Raji (cell line): ENCODE measurements around the gene AMER2.

Experiments
- POLR2A ChIP-seq: IDR thresholded peaks from 2 replicates; pipeline ENCODE4 v1.6.1; 2011; ENCODE audit warnings: low read depth, low read length, control low read depth; ENCODE audit not compliant: insufficient read depth

AMER2 gene

GRCh38 chr13:25171517-25172302 lies at the start of gene AMER2:
TSS of gene AMER2 (minus strand) at chr13:25172288. CDS start at chr13:25171619, 669 bp downstream.
- TF ChIP-seq POLR2A, result no peak

DNA sequence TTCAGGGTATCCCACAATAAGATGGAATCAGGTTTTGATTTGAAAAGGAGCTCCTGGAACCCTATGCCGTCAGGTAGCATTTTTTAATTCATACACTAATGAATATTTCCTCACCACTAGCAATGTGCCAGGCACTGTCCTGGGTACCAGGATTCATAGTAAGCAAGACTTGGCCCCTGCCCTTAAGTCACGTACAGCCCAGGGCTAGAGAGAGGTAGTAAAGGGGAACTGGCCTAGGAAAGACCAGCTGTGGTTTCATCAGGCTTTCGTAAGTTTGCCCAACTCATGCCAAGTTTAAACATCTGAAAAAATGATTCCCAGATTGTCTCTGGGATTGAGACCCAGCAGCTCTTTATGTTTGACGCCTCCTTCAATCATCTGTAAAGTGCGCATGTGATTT lies 45.9 kb upstream of the AMER2 start:
- no peak for TF ChIP-seq POLR2A

- no peak for TF ChIP-seq POLR2A
Measured at GRCh38 chr13:25217023-25217885, 45.2 kb upstream of the AMER2 start.

DNA sequence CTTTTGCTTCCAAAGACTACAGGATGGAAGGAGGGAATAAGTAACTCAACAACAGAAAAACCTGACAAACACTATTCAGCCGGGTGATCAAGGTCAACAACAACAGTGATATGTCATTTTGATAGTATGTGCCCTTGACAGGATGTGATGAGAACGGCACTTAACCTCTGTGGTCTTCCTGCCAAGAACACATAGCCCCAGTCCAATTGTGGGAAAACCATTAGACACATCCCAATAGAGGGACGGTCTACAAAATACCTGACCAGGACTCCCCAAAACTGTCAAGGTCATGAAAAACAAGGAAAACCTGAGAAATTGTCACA lies 43.1 kb upstream of the AMER2 start:
- TF ChIP-seq POLR2A, result no peak

- TF ChIP-seq POLR2A, result no peak
Measured at GRCh38 chr13:25214491-25215252, 42.6 kb upstream of the AMER2 start.

DNA sequence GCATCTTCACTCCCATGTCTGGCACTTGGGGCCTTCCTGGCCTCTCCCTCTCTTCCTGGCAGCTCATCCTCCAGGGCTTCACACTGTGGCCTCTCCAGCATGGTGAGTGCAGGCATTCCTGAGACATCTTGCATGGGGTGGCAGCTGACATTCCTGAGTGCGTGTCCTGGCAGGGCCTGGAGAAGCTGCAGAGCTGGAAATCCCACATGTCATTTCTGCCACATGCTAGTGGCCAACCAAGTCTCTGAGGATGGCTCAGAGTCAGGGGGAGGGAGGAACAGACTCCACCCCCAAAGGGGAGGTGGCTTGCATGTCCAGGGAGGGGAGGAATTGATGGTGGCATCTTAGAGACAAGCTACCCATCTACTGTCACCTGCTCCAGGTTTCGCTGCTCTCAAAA lies 41.6 kb upstream of the AMER2 start:
- TF ChIP-seq POLR2A, result no peak

DNA sequence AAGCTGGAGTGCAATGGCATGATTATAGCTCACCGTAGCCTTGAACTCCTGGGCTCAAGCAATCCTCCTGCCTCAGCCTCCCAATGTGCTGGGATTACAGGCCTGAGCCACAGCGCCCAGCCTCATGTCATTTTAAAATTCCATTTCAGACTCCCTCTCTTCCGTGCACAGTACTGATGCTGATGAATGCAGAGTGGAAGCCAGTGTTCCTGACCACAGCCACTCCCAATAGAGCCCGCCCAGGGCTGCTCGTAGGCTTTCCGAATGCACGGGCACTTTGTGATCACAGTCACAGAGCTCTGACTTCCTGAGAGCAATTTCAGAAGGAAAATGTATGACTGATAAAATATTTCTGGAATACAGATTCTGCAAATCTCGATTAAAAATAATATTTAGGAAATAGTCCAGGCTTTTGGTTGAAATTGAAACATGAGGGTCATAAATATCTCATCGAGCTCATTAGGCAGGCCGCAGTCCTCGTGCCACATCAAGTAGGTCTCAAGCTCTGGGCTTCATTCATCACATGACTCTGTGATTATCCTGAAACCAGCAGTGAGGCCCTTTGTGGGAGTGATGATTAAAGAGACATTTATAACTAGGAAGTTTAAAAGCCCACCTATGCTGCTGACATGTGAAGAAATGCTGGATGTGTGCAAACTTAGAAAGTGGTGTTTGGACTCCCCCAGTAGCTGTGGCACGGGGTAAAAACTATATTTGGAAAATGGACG lies 38.9 kb upstream of the AMER2 start:
- TF ChIP-seq POLR2A, result no peak

- no peak for TF ChIP-seq POLR2A
Measured at GRCh38 chr13:25207291-25207810, 35.3 kb upstream of the AMER2 start.

- TF ChIP-seq POLR2A, result no peak
Measured at GRCh38 chr13:25204863-25205262, 32.8 kb upstream of the AMER2 start.

DNA sequence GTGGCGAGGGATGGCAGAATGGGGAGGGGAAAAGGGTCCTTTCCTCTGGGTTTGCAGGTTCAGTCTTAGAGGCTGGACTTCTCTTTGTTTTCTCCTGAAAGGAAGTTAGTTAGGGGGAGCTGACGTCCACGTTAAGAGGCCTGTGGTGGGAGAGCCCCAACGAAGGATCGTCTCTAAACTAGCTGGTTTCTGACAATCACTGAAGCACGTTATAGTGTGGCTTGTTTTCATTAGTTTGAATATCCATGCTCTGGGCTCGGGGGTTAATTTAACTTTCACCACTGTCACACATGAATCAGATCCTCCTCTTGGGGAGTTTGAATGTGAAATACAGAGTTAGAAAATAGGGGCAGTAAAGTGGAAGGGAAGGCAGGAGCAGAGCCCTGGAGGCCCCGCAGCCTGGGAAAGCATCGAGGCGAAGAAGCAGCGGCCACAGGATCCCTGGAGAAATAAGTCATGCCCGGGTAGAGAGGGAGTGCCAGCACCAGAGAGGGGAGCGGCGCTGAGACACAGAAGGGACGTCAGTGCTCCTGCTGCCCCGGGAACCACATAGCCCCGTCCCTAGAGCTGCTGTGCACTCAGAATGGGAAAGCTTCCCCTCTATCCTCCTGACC lies 31.1 kb upstream of the AMER2 start:
- no peak for TF ChIP-seq POLR2A

- no peak for TF ChIP-seq POLR2A
Measured at GRCh38 chr13:25200783-25201182, 28.7 kb upstream of the AMER2 start.

DNA sequence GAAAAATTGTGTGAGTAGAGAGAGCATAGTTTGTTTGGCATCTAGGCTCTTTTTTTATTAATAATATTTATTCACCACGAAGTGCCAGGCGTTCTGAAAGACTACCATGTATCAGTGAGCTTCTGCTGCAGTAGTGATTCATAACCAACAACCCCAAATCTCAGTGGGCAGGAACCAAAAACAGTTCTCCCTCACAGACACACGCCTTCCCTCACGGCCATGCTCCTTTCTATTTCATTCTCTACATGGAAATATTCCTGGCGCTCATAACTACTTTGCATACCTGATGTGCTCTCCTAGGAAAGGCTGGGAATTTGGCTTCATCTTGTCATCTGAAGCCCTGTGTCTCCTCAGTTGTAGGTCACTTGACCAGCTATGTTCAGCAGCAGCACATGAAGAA lies 26.6 kb upstream of the AMER2 start:
- no peak for TF ChIP-seq POLR2A

DNA sequence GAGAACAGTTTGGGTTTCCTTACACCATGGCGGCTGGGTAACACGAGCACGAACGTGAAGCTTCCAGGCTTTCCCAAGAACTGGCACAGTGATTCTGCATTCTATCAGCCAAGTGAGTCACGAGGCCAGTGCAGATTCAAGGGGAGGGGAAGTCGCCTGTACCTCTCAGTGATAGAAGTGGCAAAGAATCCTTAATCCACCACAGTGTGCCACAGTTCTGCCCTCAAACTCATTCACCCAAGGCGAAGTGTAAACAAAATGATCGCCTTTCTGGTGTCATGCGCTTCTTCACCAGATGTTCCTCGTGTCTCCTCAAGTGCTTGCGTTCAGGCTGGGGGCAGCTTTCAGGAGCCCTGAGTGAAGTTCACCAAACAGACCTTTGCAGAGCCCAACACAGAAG lies 24.9 kb upstream of the AMER2 start:
- no peak for TF ChIP-seq POLR2A

GRCh38 chr13:25192936-25193335 lies 20.8 kb upstream of the AMER2 start:
- no peak for TF ChIP-seq POLR2A
